Glomerular endothelial cell (primary cell): ENCODE results near the gene FALEC. TPM values are rescaled to one million over a fixed set of nuclear protein-coding genes. Genes with fewer than 3 reads are reported as not detected.

Experiments used
- DNase-seq: peaks from one replicate; pipeline ENCODE4 v3.0.0-alpha.2; 2011; ENCODE audit warnings: low read depth, low spot score; ENCODE audit errors: extremely low read depth
- total RNA-seq: library from RNA; depleted of rRNA; stranded (reverse); fragments of >200 nt; gene quantifications from 2 replicates; pipeline ENCODE4 v1.2.3, GENCODE V29; 2015

FALEC gene
- not detected in 2 replicates for total RNA-seq

DNA sequence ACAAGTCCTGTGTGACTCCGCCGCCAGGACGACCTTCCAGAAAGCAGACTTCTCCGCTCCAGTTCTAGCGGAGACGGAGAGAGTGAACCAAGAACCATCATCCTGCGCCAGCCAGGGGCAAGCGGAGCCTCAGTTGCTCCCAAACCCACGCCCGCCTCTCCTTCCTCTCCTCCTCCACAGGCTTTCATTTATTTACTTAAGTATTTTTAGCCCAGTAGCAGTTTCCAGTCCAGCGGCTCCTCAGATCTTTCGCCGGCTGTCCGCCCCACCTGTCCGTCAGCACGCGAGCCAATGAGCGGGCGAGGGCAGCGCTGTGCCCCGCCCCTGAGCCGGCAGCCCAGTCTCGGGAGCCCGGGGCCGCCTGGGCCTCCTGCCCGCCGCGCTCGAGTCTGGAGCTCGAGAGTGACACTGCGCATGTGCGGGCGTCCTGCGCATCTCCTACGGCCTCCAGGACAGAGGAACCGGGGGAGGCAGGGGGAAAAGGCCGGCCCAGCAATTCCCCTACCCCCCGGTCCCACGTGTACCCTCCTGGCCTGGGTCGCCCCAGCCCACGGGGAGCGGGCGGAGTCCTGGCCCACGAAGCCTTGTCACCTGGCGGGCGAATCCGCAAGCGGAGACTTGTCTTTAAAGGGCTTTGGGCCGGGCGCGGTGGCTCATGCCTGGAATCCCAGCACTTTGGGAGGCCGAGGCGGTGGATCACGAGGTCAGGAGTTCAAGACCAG lies at the start of gene FALEC:
Gene FALEC, plus strand, starts transcription at position 425 of the 722 bp plus-strand sequence.
- peak; percentile 52 for DNase-seq

DNA sequence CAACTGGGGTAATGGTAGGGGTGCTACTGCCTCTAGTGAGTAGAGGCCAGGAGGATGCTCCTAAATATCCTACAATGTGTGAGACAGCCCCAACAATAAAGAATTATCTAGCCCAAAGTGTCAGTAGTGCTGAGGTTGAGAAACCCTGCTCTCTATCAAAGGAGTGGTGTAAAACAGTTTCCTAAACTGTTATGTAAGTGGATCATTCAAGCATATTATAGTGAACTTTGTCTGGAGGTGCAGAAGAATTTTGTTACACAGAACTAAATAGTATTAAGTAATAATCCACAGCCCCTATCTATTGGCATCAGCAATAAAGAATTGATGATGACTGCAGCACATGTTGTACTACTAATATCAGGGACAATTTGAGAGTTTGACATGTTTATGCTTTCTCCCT lies 48.6 kb upstream of the FALEC start:
- no peak for DNase-seq

DNA sequence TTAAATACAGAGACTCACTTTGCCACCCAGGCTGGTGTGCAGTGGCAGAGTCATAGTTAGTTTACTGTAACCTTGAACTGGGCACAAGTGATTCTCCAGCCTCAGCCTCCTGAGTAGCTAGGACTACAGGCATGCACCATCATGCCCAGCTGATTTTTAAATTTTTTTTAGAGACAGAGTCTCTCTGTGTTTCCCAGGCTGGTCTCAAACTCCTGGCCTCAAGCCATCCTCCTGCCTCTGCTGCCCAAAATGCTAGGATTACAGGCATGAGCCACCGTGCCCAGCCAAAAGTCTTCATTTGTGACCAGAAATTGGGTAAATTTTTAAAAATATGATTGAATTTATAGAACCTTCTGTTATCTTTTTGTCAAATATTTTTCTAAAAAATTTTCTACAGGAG lies 46.3 kb upstream of the FALEC start:
- no peak for DNase-seq

DNA sequence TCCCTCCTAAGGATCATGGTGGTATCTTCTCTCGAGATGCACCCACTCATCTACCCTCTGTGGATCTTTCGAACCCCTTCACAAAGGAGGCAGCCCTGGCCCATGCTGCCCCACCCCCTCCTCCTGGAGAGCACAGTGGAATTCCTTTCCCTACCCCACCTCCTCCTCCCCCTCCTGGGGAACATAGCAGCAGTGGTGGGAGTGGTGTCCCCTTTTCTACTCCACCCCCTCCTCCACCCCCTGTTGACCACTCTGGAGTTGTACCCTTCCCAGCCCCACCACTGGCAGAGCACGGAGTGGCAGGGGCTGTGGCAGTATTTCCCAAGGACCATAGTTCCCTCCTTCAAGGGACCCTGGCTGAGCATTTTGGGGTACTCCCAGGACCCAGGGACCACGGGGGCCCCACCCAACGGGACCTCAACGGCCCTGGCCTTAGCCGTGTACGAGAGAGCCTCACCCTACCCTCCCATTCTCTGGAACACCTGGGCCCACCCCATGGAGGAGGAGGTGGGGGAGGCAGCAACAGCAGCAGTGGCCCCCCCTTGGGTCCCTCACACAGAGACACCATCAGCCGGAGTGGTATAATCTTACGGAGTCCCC lies 42.9 kb upstream of the FALEC start:
- DNase-seq = no peak

DNA sequence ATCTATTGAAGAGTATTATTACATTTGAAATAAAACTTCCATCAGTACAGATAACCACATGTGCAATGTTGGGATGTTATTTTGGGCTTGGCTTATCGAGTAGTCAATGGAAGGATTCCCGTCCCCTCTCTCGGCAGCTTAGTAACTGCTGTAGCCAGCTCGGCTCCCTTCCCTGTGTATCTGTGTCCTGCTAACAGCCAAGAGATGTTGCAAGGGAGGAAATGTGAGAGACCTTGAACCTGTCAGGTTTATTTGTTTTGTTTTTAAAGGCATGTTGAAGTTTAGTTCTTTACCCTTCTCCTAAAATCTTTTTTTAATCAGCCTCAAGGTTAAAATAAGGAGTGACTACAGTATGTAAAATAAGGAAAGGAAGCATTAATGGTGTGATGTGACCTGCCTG lies 41.9 kb upstream of the FALEC start:
- no peak for DNase-seq

DNA sequence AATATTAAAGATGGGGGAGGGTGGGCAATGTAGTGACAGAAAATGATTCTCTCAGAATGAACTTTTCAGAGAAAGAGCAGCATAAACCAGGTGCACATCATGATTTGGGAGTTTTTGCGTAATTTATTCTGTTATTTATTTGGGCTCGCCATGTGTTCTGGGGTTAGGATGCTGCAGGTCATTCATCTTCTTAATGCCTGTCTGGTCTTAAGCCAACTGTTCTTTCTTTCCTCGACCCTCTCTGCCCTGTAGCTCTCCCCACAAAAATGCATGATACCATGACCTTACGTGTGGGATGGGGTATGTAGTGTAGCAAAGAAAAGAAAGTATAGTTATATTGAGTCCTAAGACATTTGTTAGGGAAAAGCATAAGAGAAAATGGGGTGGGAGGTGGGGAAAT lies 40.7 kb upstream of the FALEC start:
- no peak for DNase-seq

DNA sequence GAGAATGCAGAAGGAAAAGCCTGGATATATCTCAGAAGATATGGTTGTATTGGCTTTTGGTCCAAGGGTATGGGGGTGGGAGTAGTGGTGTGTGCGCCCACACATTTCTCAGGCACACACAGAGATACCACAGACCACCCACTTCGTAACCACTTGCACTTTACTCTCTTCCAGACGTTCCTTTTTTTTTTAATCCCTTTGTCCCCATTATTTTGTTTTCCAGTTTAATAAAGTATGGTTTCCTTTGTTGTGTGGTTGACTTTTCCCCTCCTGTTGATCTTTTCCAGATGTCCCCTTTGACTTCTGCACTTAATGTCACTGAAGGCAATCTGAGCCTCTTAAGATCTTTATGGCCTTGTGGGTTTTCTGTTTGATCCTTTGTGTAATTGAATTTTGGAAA lies 38.8 kb upstream of the FALEC start:
- no peak for DNase-seq

DNA sequence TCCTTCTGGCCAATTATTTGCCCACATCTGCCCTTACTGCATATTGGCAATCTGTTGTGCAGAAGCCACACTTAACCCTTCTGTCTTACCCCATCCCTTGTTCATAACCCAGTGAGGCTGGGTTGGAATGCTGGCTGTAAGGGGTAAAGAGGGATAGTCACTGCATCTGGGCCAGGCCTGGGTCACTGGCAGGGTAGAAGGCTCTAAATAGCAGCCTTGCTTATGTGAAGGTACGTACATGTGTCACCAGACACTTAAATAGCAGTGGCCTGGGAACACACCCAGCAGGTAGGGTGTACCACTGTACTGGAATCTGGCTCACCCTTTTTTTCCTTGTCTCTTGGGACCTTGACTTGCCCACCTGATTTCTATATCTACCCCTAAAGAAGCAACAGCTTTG lies 38.2 kb upstream of the FALEC start:
- DNase-seq = no peak

DNA sequence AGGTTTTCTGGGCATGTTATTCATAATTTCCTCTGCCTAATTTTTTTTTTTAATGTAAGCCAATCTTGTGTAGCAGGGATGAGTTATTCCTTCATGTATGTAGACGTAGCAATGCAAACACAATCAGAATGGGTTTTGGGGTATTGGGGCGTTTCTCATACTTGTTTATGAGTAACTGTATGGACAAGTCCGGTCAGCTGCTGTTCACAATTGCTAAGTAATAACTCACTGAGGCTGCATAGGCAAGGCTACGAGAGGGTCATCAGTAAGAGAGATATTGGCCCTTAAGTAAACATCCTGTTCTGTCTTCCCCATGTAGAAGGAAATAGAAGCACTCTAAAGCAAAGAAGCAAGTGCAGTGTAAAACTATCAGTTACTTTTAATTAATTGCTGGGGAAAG lies 37.8 kb upstream of the FALEC start:
- no peak for DNase-seq

DNA sequence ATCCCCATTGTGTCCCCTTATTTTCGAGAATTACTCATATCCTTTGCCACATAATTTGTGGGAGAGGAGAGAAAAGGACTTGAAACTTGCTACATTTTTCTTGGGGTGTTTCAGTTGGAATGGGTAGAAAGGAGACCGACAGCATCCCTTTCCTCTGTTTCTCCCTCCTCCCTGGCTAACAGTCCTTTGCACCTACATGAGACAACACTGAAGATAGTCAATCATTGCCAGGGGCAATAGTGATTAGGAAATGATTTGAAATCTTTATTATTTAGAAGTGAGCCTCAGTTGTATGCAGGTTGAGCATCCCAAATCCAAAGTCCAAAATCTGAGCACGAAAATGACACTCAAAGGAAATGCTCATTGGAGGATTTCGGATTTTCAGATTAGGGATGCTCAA lies 36.2 kb upstream of the FALEC start:
- DNase-seq = no peak

DNA sequence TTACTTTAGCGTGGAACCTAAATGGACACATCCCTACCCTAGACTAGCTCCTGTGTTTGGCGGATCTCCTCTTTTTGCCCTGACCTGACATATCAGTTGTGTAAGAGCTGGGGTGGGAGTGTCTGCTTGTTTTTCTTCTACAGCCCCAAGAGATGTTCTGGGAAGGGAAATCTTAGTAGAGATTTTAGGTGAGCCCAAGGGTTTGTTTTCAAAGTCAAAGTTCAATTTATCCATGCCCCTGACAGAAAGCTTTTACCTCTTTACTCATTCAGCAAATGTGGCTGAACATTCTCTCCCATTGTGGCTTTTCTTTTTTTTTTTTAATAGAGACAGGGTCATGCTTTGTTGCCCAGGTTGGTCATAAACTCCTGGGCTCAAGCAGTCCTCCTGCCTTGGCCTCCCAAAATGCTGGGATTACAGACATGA lies 35.6 kb upstream of the FALEC start:
- no peak for DNase-seq

DNA sequence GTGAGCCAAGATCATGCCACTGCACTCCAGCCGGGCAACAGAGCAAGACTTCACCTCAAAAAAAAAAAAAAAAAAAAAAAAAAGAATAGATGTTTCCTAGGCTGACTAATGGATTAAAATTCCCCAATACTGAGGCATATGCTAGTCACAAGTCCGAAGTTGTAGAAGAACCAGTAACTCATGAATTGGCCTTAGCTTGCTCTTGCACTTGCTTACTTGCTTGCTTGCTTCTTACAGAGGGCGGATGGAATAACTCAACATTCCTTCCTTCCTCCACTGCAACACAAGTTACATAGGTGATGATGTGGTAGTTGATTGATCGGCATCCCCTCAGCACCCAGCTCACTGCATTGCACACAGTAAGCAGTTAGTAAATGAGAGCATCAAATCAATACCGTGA lies 31.1 kb upstream of the FALEC start:
- DNase-seq = no peak

DNA sequence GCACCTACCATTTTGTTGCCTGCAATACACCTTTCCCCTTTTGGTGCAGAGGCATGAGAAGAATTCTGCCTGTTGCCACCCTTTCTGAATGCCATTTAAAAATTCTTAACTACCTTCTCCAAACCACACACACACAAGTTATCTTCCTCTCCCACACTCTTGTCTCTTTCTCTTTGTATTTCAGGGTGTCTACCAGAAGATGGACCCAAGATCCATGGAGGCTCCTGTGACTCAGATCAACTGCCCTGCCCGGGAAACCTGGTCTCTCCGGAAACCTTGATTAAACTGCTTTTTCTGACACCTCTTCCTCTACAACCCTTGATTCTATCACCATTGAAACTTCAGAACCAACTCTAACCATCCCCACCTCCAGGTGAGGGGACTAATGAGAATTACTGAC lies 30.7 kb upstream of the FALEC start:
- DNase-seq = no peak

DNA sequence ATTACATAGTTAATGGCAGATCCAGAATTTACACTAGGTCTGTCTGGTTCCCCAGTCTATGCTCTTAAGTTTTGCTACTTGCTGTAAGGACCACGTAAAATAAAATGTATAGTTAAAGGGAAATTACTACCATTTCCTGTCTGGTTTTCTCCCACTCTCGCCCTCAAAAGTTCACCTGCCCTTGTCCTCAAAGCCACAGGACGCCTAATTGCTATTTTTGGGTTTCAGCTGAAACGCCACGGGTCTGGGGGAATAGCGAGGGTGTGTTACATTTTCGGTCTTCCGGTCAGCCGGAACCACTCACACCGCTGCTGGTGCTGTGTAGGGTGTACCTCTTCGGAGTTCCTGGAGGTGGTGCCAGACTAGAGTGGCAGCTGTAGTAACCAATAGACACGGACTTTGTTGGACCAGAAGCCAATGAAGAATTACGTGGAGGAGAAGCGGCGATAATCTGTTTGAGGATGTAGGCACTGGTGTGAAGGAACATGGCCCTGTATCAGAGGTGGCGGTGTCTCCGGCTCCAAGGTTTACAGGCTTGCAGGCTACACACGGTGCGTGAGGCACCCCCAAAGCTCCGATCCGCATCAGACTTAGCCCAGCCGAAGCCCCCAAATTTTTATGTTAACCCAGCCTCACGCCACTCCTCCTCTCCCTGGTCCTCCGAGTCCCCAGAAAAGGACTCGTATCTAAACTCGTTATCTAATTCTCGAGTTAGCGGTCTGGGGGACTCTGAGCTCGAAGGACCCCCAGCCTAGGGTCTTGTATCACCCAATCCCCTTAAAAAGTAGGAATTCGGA lies 28.4 kb upstream of the FALEC start, which contains the start of gene TARS2:
Gene TARS2, plus strand, starts transcription at position 454 of the 797 bp plus-strand sequence. Its CDS starts 32 bp downstream, at position 486.
- peak; percentile 94 for DNase-seq

DNA sequence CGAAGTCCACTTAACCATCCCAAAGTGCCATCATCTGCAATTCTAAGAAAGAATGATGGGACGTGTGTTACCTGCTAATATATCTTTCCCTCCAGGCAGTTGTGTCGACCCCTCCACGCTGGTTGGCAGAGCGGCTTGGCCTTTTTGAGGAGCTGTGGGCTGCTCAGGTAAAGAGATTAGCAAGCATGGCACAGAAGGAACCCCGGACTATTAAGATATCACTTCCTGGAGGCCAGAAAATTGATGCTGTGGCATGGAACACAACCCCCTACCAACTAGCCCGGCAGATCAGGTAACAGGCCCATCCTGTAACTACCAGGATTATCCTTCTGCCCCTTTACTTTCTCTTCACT lies 27.8 kb upstream of the FALEC start:
- DNase-seq = no peak

DNA sequence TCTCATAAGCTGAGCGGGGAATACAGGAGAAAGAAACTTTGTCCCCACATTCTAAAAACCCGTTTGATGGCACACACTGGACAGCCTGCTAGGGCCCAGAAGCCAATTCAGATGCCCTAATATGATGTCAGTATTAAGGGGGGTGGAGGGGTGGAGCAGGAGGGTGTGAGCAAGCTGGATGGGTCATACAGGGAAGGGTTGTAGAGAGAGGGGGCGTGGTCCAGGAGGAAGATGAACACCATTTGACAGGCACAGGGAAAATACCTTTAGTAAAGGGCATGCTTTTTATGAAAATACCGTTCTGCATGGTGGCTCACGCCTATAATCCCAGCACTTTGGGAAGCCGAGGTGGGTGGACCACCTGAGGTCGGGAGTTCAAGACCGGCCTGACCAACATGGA lies 22.4 kb upstream of the FALEC start:
- DNase-seq = no peak

DNA sequence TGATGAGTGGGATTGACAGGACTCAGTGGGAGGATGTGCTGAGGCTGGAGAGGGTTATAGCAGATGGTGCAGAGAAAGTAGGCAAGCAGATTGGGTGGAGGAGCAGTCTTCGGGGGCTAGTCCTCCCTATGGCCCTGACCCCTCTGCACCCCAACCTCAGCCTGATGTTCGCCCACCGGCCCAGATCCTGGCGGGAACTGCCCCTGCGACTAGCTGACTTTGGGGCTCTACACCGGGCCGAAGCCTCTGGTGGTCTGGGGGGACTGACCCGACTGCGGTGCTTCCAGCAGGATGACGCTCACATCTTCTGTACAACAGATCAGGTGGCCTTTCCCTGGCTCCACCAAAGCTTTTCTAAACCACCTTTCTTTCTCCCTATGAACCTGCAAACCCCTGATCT lies 17.2 kb upstream of the FALEC start:
- DNase-seq = no peak

DNA sequence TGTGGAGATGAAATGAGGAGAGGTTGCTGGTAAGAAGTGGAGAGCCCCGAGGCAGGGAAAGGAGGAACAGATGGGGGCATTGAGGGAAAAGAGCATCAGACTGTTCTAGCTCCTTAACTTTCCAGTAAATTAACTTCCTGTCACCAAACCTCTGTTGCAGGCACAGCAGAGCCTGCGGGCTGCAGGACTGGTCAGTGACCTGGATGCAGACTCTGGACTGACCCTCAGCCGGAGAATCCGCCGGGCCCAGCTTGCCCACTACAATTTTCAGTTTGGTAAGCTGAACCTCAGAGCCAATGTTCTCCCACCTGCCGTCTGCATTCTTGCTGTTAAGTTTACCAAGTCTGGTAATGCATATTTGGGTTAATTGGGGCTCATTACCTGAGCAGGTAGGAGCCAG lies 10.1 kb upstream of the FALEC start:
- no peak for DNase-seq

DNA sequence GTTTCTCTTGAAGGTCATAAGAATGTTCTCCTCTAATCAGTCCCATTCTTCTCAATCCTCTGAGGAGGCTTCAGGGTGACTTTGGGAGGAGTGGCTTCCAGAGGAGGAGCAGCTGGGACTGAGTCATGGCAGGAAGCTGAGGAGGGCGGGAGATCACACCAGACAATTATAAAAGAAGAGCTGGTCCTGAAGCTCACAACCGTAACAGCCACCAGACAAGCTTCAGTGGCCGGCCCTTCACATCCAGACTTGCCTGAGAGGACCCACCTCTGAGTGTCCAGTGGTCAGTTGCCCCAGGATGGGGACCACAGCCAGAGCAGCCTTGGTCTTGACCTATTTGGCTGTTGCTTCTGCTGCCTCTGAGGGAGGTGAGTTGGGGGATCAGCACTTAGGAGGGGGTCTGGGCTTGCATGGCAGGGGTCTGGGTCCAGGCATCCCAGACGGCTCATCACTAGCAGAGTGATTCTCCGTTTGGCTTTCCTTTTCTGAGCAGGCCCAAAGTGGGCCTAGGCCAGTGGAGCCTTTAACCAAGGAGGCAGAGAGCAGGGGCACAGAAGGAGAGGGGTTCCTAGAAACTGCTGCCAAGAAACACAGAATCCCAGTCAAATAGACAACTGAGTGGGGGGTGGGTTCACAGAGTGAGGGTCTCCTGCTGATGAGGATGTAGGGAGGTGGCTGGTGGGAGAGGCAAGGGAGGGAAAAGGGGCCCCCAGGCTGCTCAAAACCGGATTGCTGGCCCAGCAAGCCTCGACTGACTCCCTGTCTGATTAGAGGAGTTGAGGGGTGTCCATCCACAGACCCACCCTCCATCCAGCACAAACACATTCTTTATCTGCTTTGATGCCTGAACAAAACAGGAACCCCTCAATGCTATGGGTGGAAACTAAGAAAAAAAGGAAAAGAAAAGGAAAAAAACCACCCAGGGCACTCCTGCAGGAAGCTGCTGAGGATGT lies 7.4 kb upstream of the FALEC start, which contains the start of gene ECM1:
Gene ECM1, plus strand, starts transcription at position 198 of the 953 bp plus-strand sequence. Its CDS starts 101 bp downstream, at position 299.
- no peak for DNase-seq

DNA sequence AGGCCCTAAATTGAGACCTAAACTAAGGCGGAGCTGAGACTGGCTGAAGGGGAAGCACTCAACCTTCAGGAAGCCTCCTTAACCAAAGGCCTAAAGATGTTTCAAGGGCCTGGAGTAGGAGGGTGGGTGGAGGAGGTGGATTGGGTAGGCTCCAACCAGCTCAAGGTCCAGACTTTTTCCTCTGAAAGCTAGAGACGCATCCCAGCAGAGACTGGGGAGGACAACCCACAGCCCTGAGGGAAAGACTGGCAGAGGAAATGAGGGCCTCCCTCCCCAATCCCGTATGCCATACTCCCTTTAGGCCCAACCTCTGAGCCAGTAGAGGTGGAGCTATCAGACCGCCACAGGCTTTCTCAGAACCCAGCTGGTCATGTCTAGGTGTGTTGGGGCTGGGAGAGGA lies 6.6 kb upstream of the FALEC start:
- DNase-seq = no peak

DNA sequence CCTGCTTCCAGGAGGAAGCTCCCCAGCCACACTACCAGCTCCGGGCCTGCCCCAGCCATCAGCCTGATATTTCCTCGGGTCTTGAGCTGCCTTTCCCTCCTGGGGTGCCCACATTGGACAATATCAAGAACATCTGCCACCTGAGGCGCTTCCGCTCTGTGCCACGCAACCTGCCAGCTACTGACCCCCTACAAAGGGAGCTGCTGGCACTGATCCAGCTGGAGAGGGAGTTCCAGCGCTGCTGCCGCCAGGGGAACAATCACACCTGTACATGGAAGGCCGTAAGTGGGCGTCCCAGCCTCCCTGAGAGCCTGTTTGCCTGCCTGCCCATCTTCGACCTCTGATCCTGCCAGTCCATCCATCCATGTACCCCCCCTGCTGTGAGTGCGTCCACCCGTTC lies 4.0 kb upstream of the FALEC start:
- DNase-seq = no peak
